ENCODE results near the gene HYLS1. TPM values are rescaled to one million over a fixed set of nuclear protein-coding genes. Genes with fewer than 3 reads are reported as not detected.
A peak's percentile ranks its signal among the peaks of the same experiment; 100 is the strongest.
"Not testable (repeated sequence)": the region's sequence is repeated elsewhere in the genome, so short reads cannot be mapped to it uniquely, and the experiment has no call there.

HYLS1 gene
- total RNA-seq (2014; rRNA removed; shearing (Covaris generic)) = 13.1 and 15.4 TPM in 2 replicates

GRCh38 chr11:125887373-125888324, at the start of gene HYLS1:
Gene HYLS1, plus strand, starts transcription at chr11:125887668. Its CDS starts 11,701 bp downstream, at chr11:125899369.
- DNase-seq (ENCODE audit: low read depth in 1 of 2, low spot score in 2 of 2) = peak; percentile 90 to 92
- no peaks in the 10 kb centered on the region for H3K9me3 ChIP-seq (replicated peaks)
- no peaks in the 10 kb centered on the region for H3K27me3 ChIP-seq (replicated peaks)
- peak within 1 kb of the TSS; percentile 87 for H3K4me3 ChIP-seq
- peaks cover 12% of the 10 kb centered on the region for H3K36me3 ChIP-seq
- peaks cover 32% of the 10 kb centered on the region for H3K4me1 ChIP-seq (replicated peaks)
- peak within 1 kb of the TSS; percentile 93 for H3K27ac ChIP-seq

- no peaks in the 10 kb centered on the region for H3K27me3 ChIP-seq (replicated peaks)
- H3K9me3 ChIP-seq (replicated peaks) = no peaks in the 10 kb centered on the region
- no peak for DNase-seq (ENCODE audit: low read depth in 1 of 2, low spot score in 2 of 2)
- H3K27ac ChIP-seq = no peak overlapping the region
- no peaks in the 10 kb centered on the region for H3K36me3 ChIP-seq
- H3K4me3 ChIP-seq = no peak overlapping the region
- no peaks in the 10 kb centered on the region for H3K4me1 ChIP-seq (replicated peaks)
These were observed 45.0 kb upstream of the HYLS1 start for GRCh38 chr11:125842321-125842948.

- no peak overlapping the region for H3K4me3 ChIP-seq
- no peaks in the 10 kb centered on the region for H3K36me3 ChIP-seq
- H3K27ac ChIP-seq = no peak overlapping the region
- DNase-seq (ENCODE audit: low read depth in 1 of 2, low spot score in 2 of 2) = no peak
- no peaks in the 10 kb centered on the region for H3K27me3 ChIP-seq (replicated peaks)
- no peaks in the 10 kb centered on the region for H3K9me3 ChIP-seq (replicated peaks)
- H3K4me1 ChIP-seq (replicated peaks) = no peaks in the 10 kb centered on the region
These were observed 41.3 kb upstream of the HYLS1 start for GRCh38 chr11:125846188-125846587.

- not testable (repeated sequence) for H3K27ac ChIP-seq; DNase-seq (ENCODE audit: low read depth in 1 of 2, low spot score in 2 of 2); H3K9me3 ChIP-seq (replicated peaks); H3K27me3 ChIP-seq (replicated peaks); H3K36me3 ChIP-seq; H3K4me3 ChIP-seq; H3K4me1 ChIP-seq (replicated peaks)
These were observed 29.8 kb upstream of the HYLS1 start for GRCh38 chr11:125857670-125858069.

- not testable (repeated sequence) for DNase-seq (ENCODE audit: low read depth in 1 of 2, low spot score in 2 of 2); H3K27ac ChIP-seq; H3K36me3 ChIP-seq; H3K4me3 ChIP-seq; H3K27me3 ChIP-seq (replicated peaks); H3K4me1 ChIP-seq (replicated peaks); H3K9me3 ChIP-seq (replicated peaks)
These were observed 24.7 kb upstream of the HYLS1 start for GRCh38 chr11:125862786-125863185.

GRCh38 chr11:125865354-125865753, 22.1 kb upstream of the HYLS1 start:
- DNase-seq (ENCODE audit: low read depth in 1 of 2, low spot score in 2 of 2); H3K9me3 ChIP-seq (replicated peaks); H3K4me3 ChIP-seq; H3K27ac ChIP-seq; H3K27me3 ChIP-seq (replicated peaks); H3K4me1 ChIP-seq (replicated peaks); H3K36me3 ChIP-seq: not testable (repeated sequence)

GRCh38 chr11:125869521-125869920, 17.9 kb upstream of the HYLS1 start:
- Histone ChIP-seq H3K4me1 (replicated peaks) (no peaks in the 10 kb centered on the region), H3K9me3 (replicated peaks) (no peaks in the 10 kb centered on the region), H3K27me3 (replicated peaks) (no peaks in the 10 kb centered on the region), H3K27ac (no peak overlapping the region), H3K4me3 (no peak overlapping the region), H3K36me3 (no peaks in the 10 kb centered on the region)
- DNase-seq (ENCODE audit: low read depth in 1 of 2, low spot score in 2 of 2) = no peak

GRCh38 chr11:125871391-125872137, 15.9 kb upstream of the HYLS1 start:
- Histone ChIP-seq H3K9me3 (replicated peaks) (no peaks in the 10 kb centered on the region), H3K4me3 (no peak overlapping the region), H3K4me1 (replicated peaks) (no peaks in the 10 kb centered on the region), H3K36me3 (no peaks in the 10 kb centered on the region), H3K27ac (no peak overlapping the region), H3K27me3 (replicated peaks) (no peaks in the 10 kb centered on the region)
- DNase-seq (ENCODE audit: low read depth in 1 of 2, low spot score in 2 of 2) = no peak

- H3K9me3 ChIP-seq (replicated peaks) = no peaks in the 10 kb centered on the region
- H3K27ac ChIP-seq = no peak overlapping the region
- no peaks in the 10 kb centered on the region for H3K27me3 ChIP-seq (replicated peaks)
- no peaks in the 10 kb centered on the region for H3K4me1 ChIP-seq (replicated peaks)
- H3K4me3 ChIP-seq = no peak overlapping the region
- H3K36me3 ChIP-seq = no peaks in the 10 kb centered on the region
- DNase-seq (ENCODE audit: low read depth in 1 of 2, low spot score in 2 of 2) = no peak
These were observed 15.4 kb upstream of the HYLS1 start for GRCh38 chr11:125872138-125872491.

GRCh38 chr11:125873881-125874555, 13.4 kb upstream of the HYLS1 start:
- Histone ChIP-seq H3K27me3 (replicated peaks) (no peaks in the 10 kb centered on the region), H3K4me1 (replicated peaks) (no peaks in the 10 kb centered on the region), H3K9me3 (replicated peaks) (no peaks in the 10 kb centered on the region), H3K4me3 (no peak overlapping the region), H3K27ac (no peak overlapping the region), H3K36me3 (no peaks in the 10 kb centered on the region)
- no peak for DNase-seq (ENCODE audit: low read depth in 1 of 2, low spot score in 2 of 2)

GRCh38 chr11:125874556-125875124, 12.8 kb upstream of the HYLS1 start:
- no peaks in the 10 kb centered on the region for H3K9me3 ChIP-seq (replicated peaks)
- no peaks in the 10 kb centered on the region for H3K36me3 ChIP-seq
- H3K27ac ChIP-seq = no peak overlapping the region
- H3K27me3 ChIP-seq (replicated peaks) = no peaks in the 10 kb centered on the region
- DNase-seq (ENCODE audit: low read depth in 1 of 2, low spot score in 2 of 2) = peak; percentile 20 to 43
- no peaks in the 10 kb centered on the region for H3K4me1 ChIP-seq (replicated peaks)
- H3K4me3 ChIP-seq = no peak overlapping the region

GRCh38 chr11:125881291-125881690, 6.2 kb upstream of the HYLS1 start:
- no peak for DNase-seq (ENCODE audit: low read depth in 1 of 2, low spot score in 2 of 2)
- Histone ChIP-seq H3K27ac (no peak overlapping the region), H3K9me3 (replicated peaks) (no peaks in the 10 kb centered on the region), H3K4me1 (replicated peaks) (0 out of 2 replicates have a peak, but pooled peaks cover 3% of the 10 kb centered on the region), H3K36me3 (no peaks in the 10 kb centered on the region), H3K4me3 (no peak overlapping the region), H3K27me3 (replicated peaks) (no peaks in the 10 kb centered on the region)

- peaks cover 6% of the 10 kb centered on the region for H3K36me3 ChIP-seq
- H3K4me3 ChIP-seq = no peak overlapping the region
- H3K9me3 ChIP-seq (replicated peaks) = no peaks in the 10 kb centered on the region
- peaks cover 7% of the 10 kb centered on the region; the same call in 1 of the 2 replicates for H3K4me1 ChIP-seq (replicated peaks)
- H3K27me3 ChIP-seq (replicated peaks) = no peaks in the 10 kb centered on the region
- H3K27ac ChIP-seq = no peak overlapping the region
- no peak for DNase-seq (ENCODE audit: low read depth in 1 of 2, low spot score in 2 of 2)
These were observed 4.1 kb upstream of the HYLS1 start for GRCh38 chr11:125883375-125883774.

Measured in SJSA1 (cell line).